Inflammatory macrophage treated with lipopolysaccharide for 1 hour (primary cell): Measurements from ENCODE around the gene RPUSD4.

Experiments used
- DNase-seq, 2 donors: peaks; one replicate each; pipeline ENCODE4 v3.0.0-alpha.2; 2020 to 2022

RPUSD4 gene

GRCh38 chr11:126212089-126212660 is 725 bp upstream of the RPUSD4 start:
- peak in 1 of 2 donors; percentile 7 for DNase-seq

GRCh38 chr11:126210871-126211235 is 597 bp downstream of the RPUSD4 start:
- no peak for DNase-seq

DNA sequence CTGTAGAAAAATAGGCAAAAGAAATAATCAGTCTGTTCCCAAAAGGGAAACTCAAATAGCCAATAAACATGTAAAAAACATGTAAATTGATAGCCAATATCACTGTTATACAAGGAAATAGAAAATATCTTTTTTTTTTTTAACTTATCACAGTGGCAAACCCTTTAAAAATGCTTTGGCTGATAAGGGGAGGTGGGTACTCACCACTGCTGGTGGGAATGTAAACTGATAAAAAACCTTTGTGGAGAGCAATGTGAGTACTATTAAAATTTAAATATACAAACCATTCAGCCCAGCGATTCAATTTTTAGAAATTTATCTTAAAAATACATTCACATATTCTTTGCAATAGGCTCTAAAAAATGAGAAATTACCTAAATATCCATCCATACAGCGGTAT is 3.6 kb downstream of the RPUSD4 start:
- DNase-seq, result no peak

- no peak for DNase-seq
Observed at GRCh38 chr11:126205359-126205758, 6.1 kb downstream of the RPUSD4 start.

DNA sequence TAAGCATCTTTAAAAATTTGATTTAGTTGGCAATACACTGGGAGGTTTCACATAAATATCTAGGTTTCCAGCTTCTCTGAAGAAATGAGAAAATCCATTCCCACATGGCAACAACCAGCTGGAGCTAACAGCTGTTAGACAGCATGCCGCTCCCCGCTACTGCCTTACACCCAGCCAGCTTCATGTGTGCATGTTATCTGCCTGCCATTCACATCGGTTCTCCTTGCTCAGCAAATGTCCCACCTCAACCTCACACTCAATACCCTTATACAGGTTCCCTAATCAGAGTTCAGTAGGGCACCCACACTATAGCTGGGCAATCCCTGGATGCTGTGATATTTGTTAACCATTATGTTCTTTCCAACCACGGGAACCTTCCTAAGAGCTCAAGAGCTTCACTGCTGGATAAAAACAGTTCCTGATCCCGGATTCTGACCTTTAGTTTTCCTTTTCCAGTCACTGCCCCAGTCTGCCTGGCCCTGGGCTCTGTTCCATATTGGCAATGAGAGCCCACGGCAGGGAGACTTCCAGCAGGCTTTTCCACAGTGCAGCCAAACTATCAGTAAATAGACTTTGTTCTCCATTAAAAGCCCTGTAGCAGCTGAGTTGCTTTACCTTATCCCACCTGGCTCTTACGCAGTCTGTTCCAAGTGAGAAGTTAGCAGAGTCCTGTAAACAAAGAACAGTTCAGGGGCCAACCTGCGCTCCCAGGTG is 8.6 kb downstream of the RPUSD4 start:
- no peak for DNase-seq

- DNase-seq, result no peak
Observed at GRCh38 chr11:126198648-126199047, 12.8 kb downstream of the RPUSD4 start.

GRCh38 chr11:126197277-126197939 is 14.0 kb downstream of the RPUSD4 start:
- DNase-seq, result no peak

DNA sequence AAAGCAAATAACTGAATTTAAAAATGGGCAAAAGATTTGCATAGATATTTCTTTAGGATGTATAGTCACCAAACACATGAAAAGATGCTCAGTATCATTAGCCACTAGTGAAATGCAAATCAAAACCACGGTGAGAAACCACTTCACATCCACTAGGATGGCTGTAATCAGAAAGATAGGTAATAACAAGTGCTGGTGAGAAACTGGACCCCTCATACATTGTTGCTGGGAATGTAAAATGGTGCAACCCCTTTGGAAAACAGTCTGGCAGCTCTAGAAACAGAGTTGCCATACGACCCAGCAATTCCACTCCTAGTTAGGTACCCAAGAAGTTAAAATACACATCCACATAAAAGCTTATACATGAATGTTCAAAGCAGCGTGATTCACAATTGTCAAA is 16.3 kb downstream of the RPUSD4 start:
- no peak for DNase-seq

DNA sequence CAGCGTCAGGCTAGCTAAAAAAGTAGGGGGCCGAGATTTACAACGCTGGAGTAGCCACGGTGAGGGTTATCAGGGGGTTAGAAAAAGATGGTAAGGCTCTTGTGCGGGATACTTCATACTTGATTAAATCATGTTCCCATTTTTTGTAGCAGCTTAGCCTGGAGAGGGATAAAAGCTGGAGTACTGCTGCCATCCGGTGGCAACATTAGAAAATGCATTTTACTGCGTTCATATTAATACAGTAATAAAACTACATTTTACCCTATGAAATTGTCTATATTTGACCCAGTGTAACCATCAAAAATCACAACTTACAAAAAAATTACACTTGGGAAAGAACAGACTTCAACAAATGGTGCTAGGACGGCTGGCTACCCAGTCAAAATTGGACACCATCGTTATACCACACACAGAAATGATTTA is 17.3 kb downstream of the RPUSD4 start:
- DNase-seq, result peak; percentile 24 to 79

DNA sequence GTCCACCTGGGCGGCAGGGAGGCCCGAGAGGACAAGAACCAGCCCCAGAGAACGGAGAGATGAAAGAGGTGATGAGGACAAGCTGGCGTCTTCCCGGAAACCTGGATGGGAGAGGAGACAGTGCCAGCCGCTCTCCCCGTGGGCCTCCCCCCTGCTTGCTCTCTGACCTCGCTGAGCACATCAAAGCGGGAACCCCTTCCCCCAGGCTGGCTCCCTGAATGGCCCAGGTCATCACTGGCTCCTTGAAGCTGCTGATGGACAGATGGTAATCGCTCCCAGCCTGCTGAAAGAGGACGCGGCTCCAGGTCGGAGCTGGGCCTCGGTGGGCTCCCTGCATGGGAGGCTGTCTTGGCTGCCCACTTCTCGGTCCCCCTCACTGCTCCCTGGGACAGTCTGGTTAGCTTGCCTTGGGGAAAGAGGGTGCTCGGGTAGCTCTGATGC is 18.4 kb downstream of the RPUSD4 start:
- no peak for DNase-seq

GRCh38 chr11:126192361-126192760 is 19.1 kb downstream of the RPUSD4 start:
- DNase-seq, result no peak

- no peak for DNase-seq
Observed at GRCh38 chr11:126191379-126192073, 19.9 kb downstream of the RPUSD4 start.

- DNase-seq, result no peak
Observed at GRCh38 chr11:126190792-126191191, 20.7 kb downstream of the RPUSD4 start.

- DNase-seq, result no peak
Observed at GRCh38 chr11:126189109-126189929, 22.1 kb downstream of the RPUSD4 start.

DNA sequence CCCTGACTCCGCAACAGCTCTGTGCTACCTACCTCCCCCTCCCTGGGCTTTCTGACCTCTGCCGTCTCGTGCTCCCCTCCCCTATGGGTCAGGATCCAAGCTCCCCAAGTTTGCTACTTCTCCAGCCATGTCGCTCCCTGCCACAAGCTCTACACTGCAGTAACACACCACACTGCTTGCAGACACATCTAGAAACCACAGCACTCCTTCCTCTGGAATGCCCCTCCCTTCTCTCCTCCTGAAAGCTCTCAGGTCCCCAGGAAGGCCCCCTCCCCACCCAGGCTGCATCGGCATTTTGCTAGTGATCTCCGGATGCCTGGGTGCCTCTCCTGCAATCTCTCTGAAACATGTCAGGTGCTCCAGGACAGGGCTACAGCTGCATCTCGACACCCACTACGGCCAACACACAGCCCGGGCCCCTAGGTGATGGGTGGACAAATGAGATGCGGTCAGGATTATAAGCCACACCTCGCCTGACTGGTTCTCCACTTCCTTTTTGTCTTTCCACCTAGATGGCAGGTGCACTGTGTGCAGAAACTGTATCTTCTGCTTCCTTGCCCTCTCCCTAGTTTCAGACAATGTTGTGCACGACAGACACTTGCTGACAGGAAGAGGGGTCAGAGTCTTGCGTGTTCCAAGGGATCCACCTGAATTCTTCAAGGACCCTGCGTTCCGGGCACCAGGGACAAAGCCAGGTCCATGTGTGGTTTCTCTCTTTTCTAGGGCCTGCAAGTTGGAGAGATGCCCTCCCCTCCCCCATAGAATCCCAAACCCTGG is 22.9 kb downstream of the RPUSD4 start:
- no peak for DNase-seq

GRCh38 chr11:126186708-126187529 is 24.5 kb downstream of the RPUSD4 start:
- no peak for DNase-seq

GRCh38 chr11:126186025-126186698 is 25.3 kb downstream of the RPUSD4 start:
- DNase-seq, result no peak

GRCh38 chr11:126185259-126186024 is 26.0 kb downstream of the RPUSD4 start:
- DNase-seq, result no peak

DNA sequence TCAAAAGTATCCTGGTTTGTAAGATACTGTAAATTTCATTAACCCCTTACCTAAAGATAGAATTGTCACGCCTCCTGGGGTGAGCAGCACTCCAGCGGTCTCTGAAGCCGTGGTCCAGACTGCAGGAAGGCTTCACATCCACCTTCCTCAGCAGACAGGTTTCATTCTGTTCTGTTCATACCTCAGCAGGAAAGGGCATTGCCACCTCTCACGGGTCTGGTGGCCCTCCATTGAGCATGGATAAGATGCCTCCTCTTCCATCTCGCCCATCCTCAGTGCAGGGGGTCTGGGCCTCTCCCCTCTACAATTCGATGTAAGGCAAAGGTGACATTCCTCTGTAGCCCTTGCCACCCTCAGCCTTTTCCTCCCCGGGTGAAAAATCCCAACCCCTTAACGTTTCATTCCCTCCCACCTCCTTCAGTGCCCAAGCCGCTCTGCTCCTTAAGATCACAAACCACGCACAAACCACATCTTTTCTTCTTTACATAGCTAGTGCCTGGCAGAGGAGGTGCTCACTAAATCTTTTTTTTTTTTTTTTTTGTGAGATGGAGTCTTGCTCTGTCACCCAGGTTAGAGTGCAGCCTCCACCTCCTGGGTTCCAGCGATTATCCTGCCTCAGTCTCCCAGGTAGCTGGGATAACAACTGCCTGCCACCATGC is 28.5 kb downstream of the RPUSD4 start:
- DNase-seq, result no peak
